Measurements from ENCODE around the gene GJD3.

Gene GJD3

GRCh38 chr17:40338058-40338457 lies 26.5 kb downstream of the GJD3 start:
- no peak for DNase-seq

- DNase-seq: no peak
Observed at GRCh38 chr17:40337351-40337750, 27.2 kb downstream of the GJD3 start.

GRCh38 chr17:40335620-40336019 lies 28.9 kb downstream of the GJD3 start:
- no peak for DNase-seq

- no peak for DNase-seq
Observed at GRCh38 chr17:40333781-40334448, 30.6 kb downstream of the GJD3 start.

GRCh38 chr17:40331743-40332641 lies 32.5 kb downstream of the GJD3 start:
- DNase-seq: no peak

- no peak for DNase-seq
Observed at GRCh38 chr17:40330850-40331470, 33.6 kb downstream of the GJD3 start.

GRCh38 chr17:40329839-40330794 lies 34.4 kb downstream of the GJD3 start:
- DNase-seq: no peak

- DNase-seq: no peak
Observed at GRCh38 chr17:40328386-40328766, 36.2 kb downstream of the GJD3 start.

- no peak for DNase-seq
Observed at GRCh38 chr17:40327735-40328385, 36.7 kb downstream of the GJD3 start.

GRCh38 chr17:40327244-40327729 lies 37.2 kb downstream of the GJD3 start:
- no peak for DNase-seq

- DNase-seq: no peak
Observed at GRCh38 chr17:40326832-40327199, 37.7 kb downstream of the GJD3 start.

- peak in 2 of 4 experiments; percentile 30 to 36 for DNase-seq
Observed at GRCh38 chr17:40326014-40326831, 38.3 kb downstream of the GJD3 start.

- DNase-seq: no peak
Observed at GRCh38 chr17:40325156-40326013, 39.2 kb downstream of the GJD3 start.

- DNase-seq: peak in 2 of 4 experiments; percentile 31 to 44
Observed at GRCh38 chr17:40323391-40324381, 40.9 kb downstream of the GJD3 start.

GRCh38 chr17:40322358-40323315 lies 41.9 kb downstream of the GJD3 start:
- peak; percentile 45 to 79 (median 69) for DNase-seq

- DNase-seq: no peak
Observed at GRCh38 chr17:40321961-40322357, 42.6 kb downstream of the GJD3 start.

GRCh38 chr17:40321524-40321929 lies 43.0 kb downstream of the GJD3 start:
- no peak for DNase-seq

All from activated CD4-positive, CD25-positive, alpha-beta regulatory T cell (primary cell).